ENCODE data around the gene ACER1.
A peak's percentile ranks its signal among the peaks of the same experiment; 100 is the strongest.

The ACER1 gene

GRCh38 chr19:6264803-6265202 lies 68.6 kb downstream of the ACER1 start:
- no peak for DNase-seq

GRCh38 chr19:6263735-6264444 lies 69.5 kb downstream of the ACER1 start:
- no peak for DNase-seq

- DNase-seq = no peak
Observed at GRCh38 chr19:6263306-6263705, 70.1 kb downstream of the ACER1 start.

GRCh38 chr19:6262519-6262918 lies 70.9 kb downstream of the ACER1 start:
- DNase-seq = no peak

- DNase-seq = no peak
Observed at GRCh38 chr19:6261883-6262282, 71.5 kb downstream of the ACER1 start.

- DNase-seq = peak in 1 of 2 donors; percentile 20
Observed at GRCh38 chr19:6260912-6261650, 72.3 kb downstream of the ACER1 start.

- no peak for DNase-seq
Observed at GRCh38 chr19:6260376-6260775, 73.0 kb downstream of the ACER1 start.

GRCh38 chr19:6259312-6259861 lies 74.0 kb downstream of the ACER1 start:
- DNase-seq = no peak

- DNase-seq = no peak
Observed at GRCh38 chr19:6258812-6259311, 74.5 kb downstream of the ACER1 start.
